HepG2 (cell line): Measurements from ENCODE around the gene SBSN. TPM values are rescaled to one million over a fixed set of nuclear protein-coding genes. Genes with fewer than 3 reads are reported as not detected.

Source experiments
- ATAC-seq: fragments of 200-7000 bp; cut with Tn5 transposase; 3 replicates; pipeline ENCODE4 v1.9.1; 2020; ENCODE audit warnings: mild to moderate bottlenecking, moderate library complexity
- BruUV-seq: library from RNA; stranded (reverse); fragments of 400-500 nt; replicated peaks from 2 replicates; lab custom pipeline; 2021; lab: Mats Ljungman, UMichigan
- CTCF ChIA-PET: fragments of 300-600 bp; formaldehyde crosslinking; extraction: SDS; loops from one replicate; lab custom pipeline; 2021; ENCODE audit warnings: low total read pairs, inconsistent platforms, low intra/inter-chr PET ratio; lab: Yijun Ruan, JAX
- POLR2A ChIA-PET: fragments of 350-600 bp; sonication (Branson Sonifier 250); formaldehyde crosslinking; loops from one replicate; lab custom pipeline; 2020; ENCODE audit warnings: antibody characterized with exemption, inconsistent platforms; lab: Yijun Ruan, JAX
- DNase-seq: peaks from one replicate; pipeline ENCODE4 v3.0.0-alpha.2; 2015; ENCODE audit warnings: low spot score
- FAIRE-seq: peaks from 3 replicates; lab custom pipeline; 2011; peaks lifted over from hg19 to GRCh38; lab: Jason Lieb, UNC
- H2AFZ ChIP-seq: one replicate; pipeline ENCODE4 v1.6.1; 2011; ENCODE audit warnings: low read length, inconsistent platforms
- H3K27ac ChIP-seq: fragments of 300-600 bp; 3 replicates; pipeline ENCODE4 v1.8.0; 2011; ENCODE audit warnings: mixed run types, mild to moderate bottlenecking, mixed read lengths, low read length, inconsistent platforms; ENCODE audit not compliant: insufficient read depth; ENCODE audit errors: extremely low read length
- H3K27me3 ChIP-seq, 2 experiments: fragments of 200-600 bp in 1 of 2; 2 replicates in 1 of 2; 3 replicates in 1 of 2; pipeline versions ENCODE4 v1.6.0 to v1.8.0; 2011; ENCODE audit warnings: low read length in 2 of 2, mild to moderate bottlenecking in 2 of 2, moderate library complexity in 2 of 2, inconsistent platforms in 1 of 2; ENCODE audit not compliant: insufficient read depth in 2 of 2, control insufficient read depth in 1 of 2
- H3K36me3 ChIP-seq, 2 experiments: fragments of 200-600 bp in 1 of 2; replicated peaks in 1 of 2; 2 replicates in 1 of 2; 3 replicates in 1 of 2; pipeline versions ENCODE4 v1.5.1 to v1.8.0; 2011; ENCODE audit warnings: low read length in 2 of 2, inconsistent platforms in 1 of 2; ENCODE audit not compliant: insufficient read depth in 2 of 2, control insufficient read depth in 1 of 2
- H3K4me1 ChIP-seq: 2 replicates; pipeline ENCODE4 v1.5.1; 2012; ENCODE audit warnings: low read length, inconsistent platforms; ENCODE audit not compliant: insufficient read depth
- H3K4me2 ChIP-seq: 2 replicates; pipeline ENCODE4 v1.6.0; 2011; ENCODE audit warnings: low read depth, low read length, inconsistent platforms
- H3K4me3 ChIP-seq, 3 experiments: fragments of 200-600 bp in 1 of 3; sonication (generic), shearing (Covaris generic) in 1 of 3; replicated peaks in 1 of 3; 2 replicates each; pipeline ENCODE4 v1.5.1; 2011 to 2016; ENCODE audit warnings: low read length in 3 of 3, inconsistent platforms in 2 of 3, low read depth in 2 of 3, mild to moderate bottlenecking in 2 of 3, control low read depth in 1 of 3, mixed read lengths in 1 of 3; ENCODE audit not compliant: insufficient read depth in 1 of 3
- H3K79me2 ChIP-seq: one replicate; pipeline ENCODE4 v1.6.1; 2011; ENCODE audit warnings: low read length, inconsistent platforms; ENCODE audit not compliant: insufficient read depth
- H3K9ac ChIP-seq: 2 replicates; pipeline ENCODE4 v1.6.0; 2011; ENCODE audit warnings: mild to moderate bottlenecking, low read depth, low read length, inconsistent platforms; ENCODE audit not compliant: insufficient read depth
- H3K9me3 ChIP-seq: 2 replicates; pipeline ENCODE4 v1.5.1; 2012; ENCODE audit warnings: mild to moderate bottlenecking, low read length
- H4K20me1 ChIP-seq: 2 replicates; pipeline ENCODE4 v1.6.0; 2011; ENCODE audit warnings: inconsistent platforms, mild to moderate bottlenecking, low read length, moderate library complexity; ENCODE audit not compliant: insufficient read depth
- FOXP1 ChIP-seq, 2 experiments: fragments of 450-650 bp in 1 of 2; IDR thresholded peaks; 2 replicates each; pipeline ENCODE4 v1.6.1; 2017 to 2018; ENCODE audit warnings: antibody characterized with exemption in 1 of 2
- FOXP4 ChIP-seq: sonication (generic); formaldehyde crosslinking; IDR thresholded peaks from 2 replicates; pipeline ENCODE4 v1.4.0; 2020; ENCODE audit warnings: missing genetic modification reagents
- GMEB2 ChIP-seq: IDR thresholded peaks from 2 replicates; pipeline ENCODE4 v1.6.1; 2016; ENCODE audit warnings: missing biosample characterization, missing genetic modification reagents, low read depth
- MED8 ChIP-seq: sonication (generic); formaldehyde crosslinking; IDR thresholded peaks from 2 replicates; pipeline ENCODE4 v1.8.1; 2023; ENCODE audit warnings: mild to moderate bottlenecking, missing genetic modification reagents; ENCODE audit not compliant: insufficient replicate concordance
- NCOR1 ChIP-seq: fragments of 200-600 bp; sonication (generic); IDR thresholded peaks from 2 replicates; pipeline ENCODE4 v1.7.0; 2017; ENCODE audit warnings: antibody characterized with exemption, low read length, borderline replicate concordance
- NFIC ChIP-seq: IDR thresholded peaks from 2 replicates; pipeline ENCODE4 v1.6.1; 2012; ENCODE audit warnings: mild to moderate bottlenecking, low read length, inconsistent platforms
- NPAS2 ChIP-seq: sonication (generic); formaldehyde crosslinking; IDR thresholded peaks from 2 replicates; pipeline ENCODE4 v1.8.0; 2022; ENCODE audit warnings: mild to moderate bottlenecking, missing genetic modification reagents, borderline replicate concordance
- RNF219 ChIP-seq: sonication (generic); formaldehyde crosslinking; IDR thresholded peaks from 2 replicates; pipeline ENCODE4 v1.5.0; 2020; ENCODE audit warnings: mild to moderate bottlenecking, missing genetic modification reagents
- SALL2 ChIP-seq: sonication (generic); formaldehyde crosslinking; IDR thresholded peaks from 2 replicates; pipeline ENCODE4 v1.8.1; 2023; ENCODE audit warnings: mild to moderate bottlenecking, missing genetic modification reagents, inconsistent platforms
- SMARCE1 ChIP-seq: fragments of 450-650 bp; IDR thresholded peaks from 2 replicates; pipeline ENCODE4 v1.6.1; 2017; ENCODE audit warnings: borderline replicate concordance
- ZFP36L1 ChIP-seq: sonication (generic); formaldehyde crosslinking; IDR thresholded peaks from 2 replicates; pipeline ENCODE4 v1.8.0; 2022; ENCODE audit warnings: mild to moderate bottlenecking, missing genetic modification reagents, moderate library complexity
- ZNF280B ChIP-seq: sonication (generic); formaldehyde crosslinking; IDR thresholded peaks from 2 replicates; pipeline ENCODE4 v1.5.0; 2020; ENCODE audit warnings: missing genetic modification reagents, mild to moderate bottlenecking, borderline replicate concordance
- ZNF296 ChIP-seq: sonication (generic); formaldehyde crosslinking; conservative IDR thresholded peaks from 2 replicates; pipeline ENCODE4 v1.5.0; 2020; ENCODE audit warnings: mild to moderate bottlenecking, missing genetic modification reagents
- ZNF414 ChIP-seq: sonication (generic); formaldehyde crosslinking; IDR thresholded peaks from 2 replicates; pipeline ENCODE4 v1.5.0; 2020; ENCODE audit warnings: missing genetic modification reagents
- ZNF616 ChIP-seq: sonication (generic); formaldehyde crosslinking; IDR thresholded peaks from 2 replicates; pipeline ENCODE4 v1.5.0; 2020; ENCODE audit warnings: low read depth, mild to moderate bottlenecking, missing genetic modification reagents
- ZSCAN22 ChIP-seq: sonication (generic); formaldehyde crosslinking; IDR thresholded peaks from 2 replicates; pipeline ENCODE4 v1.4.0; 2020; ENCODE audit warnings: mild to moderate bottlenecking, missing genetic modification reagents
- WGBS: methylation state at CpG from one replicate; pipeline ENCODE4 v1.1.6; 2017; ENCODE audit warnings: low lambda C conversion rate; 5-methylcytosine and 5-hydroxymethylcytosine counted together
- in situ Hi-C: cut with HindIII; loops from 2 replicates; pipeline ENCODE4 v1.10.0; 2017; ENCODE audit warnings: low pct_unique_long_range_greater_than_20kb; ENCODE audit not compliant: extremely low pct_ligation_motif_present
- intact Hi-C: fragments of 100-400 bp; cut with micrococcal nuclease; formaldehyde crosslinking; loops from one replicate; pipeline ENCODE4 v1.10.0; 2022; ENCODE audit not compliant: unreplicated experiment
- polyA plus RNA-seq, 8 experiments: library from polyadenylated mRNA; depleted of rRNA in 3 of 8; stranded (reverse) in 7 of 8; unstranded in 1 of 8; fragments of >200 nt; fragmentation: Illumina TruSeq in 4 of 8; extraction: Trizol in 4 of 8; gene quantifications; 2 replicates each; pipeline versions ENCODE4 v1.2.1 to v1.2.3, GENCODE V29; 2011 to 2016; ENCODE audit warnings: low read depth in 4 of 8, missing spikeins in 1 of 8, mixed read lengths in 1 of 8; ENCODE audit not compliant: insufficient read depth in 1 of 8
- total RNA-seq, 5 experiments: library from RNA; depleted of rRNA; stranded (reverse); fragments of >200 nt; fragmentation: Illumina TruSeq; extraction: Trizol; gene quantifications; 2 replicates each; pipeline ENCODE4 v1.2.3, GENCODE V29; 2016; ENCODE audit warnings: low read depth in 1 of 5

Gene SBSN
- total and polyA plus RNA-seq, 2 of the 13 experiments (the other 11 are each of a cell fraction or from before 2014, with no cell fraction given) = not detected

- Histone ChIP-seq H3K27me3 (peaks cover 3 to 32% of the 10 kb centered on the region in 2 experiments), H3K4me2 (no peak overlapping the region), H3K4me3 (no peak overlapping the region), H3K9ac (no peak overlapping the region), H2AFZ (no peak overlapping the region), H3K79me2 (no peaks in the 10 kb centered on the region), H3K27ac (no peak overlapping the region), H3K36me3 (no peaks in the 10 kb centered on the region), H3K9me3 (no peaks in the 10 kb centered on the region), H3K4me1 (peaks cover 23% of the 10 kb centered on the region), H4K20me1 (no peaks in the 10 kb centered on the region)
- FAIRE-seq = no peak
- in situ Hi-C loops = no loop called here
- CTCF ChIA-PET = no interaction called here
- 57% methylated on average over 11 of the region's 16 CpGs for WGBS
- no peak for ATAC-seq
- no TSS peak for BruUV-seq
- POLR2A ChIA-PET = no interaction called here
- intact Hi-C loops = no loop called here
- no peak for DNase-seq
- TF ChIP-seq FOXP4 (CRISPR knock-in tag) (no peak), RNF219 (no peak), MED8 (CRISPR knock-in tag) (no peak), SMARCE1 (no peak), ZSCAN22 (CRISPR knock-in tag) (no peak), GMEB2 (CRISPR knock-in tag) (no peak), ZNF296 (no peak), SALL2 (no peak), ZNF414 (CRISPR knock-in tag) (no peak), NPAS2 (CRISPR knock-in tag) (no peak), ZNF616 (CRISPR knock-in tag) (no peak), FOXP1 (IDR thresholded peaks at IDR 0.05) (no peak), FOXP1 (CRISPR knock-in tag; IDR thresholded peaks at IDR 0.05) (no peak), ZNF280B (CRISPR knock-in tag) (no peak), NFIC (no peak), NCOR1 (no peak), ZFP36L1 (CRISPR knock-in tag) (no peak)
Measured at GRCh38 chr19:35521124-35521743, 6.9 kb downstream of the SBSN start.
